ENCODE results near the gene CADM1. TPM values are rescaled to one million over a fixed set of nuclear protein-coding genes. Genes with fewer than 3 reads are reported as not detected.

CADM1 gene
- total RNA-seq, 1 experiment from 2014 or later = not detected

- H3K36me3 Mint-ChIP-seq (ENCODE audit: insufficient read depth, unreplicated experiment) = no peaks in the 10 kb centered on the region
- ChIA-PET CTCF (interaction anchor here (0.6 kb wide), 1 partner anchor 936 kb away, joined by 4 read pairs; no protein-coding TSS in a partner anchor), POLR2A (no interaction called here)
- H3K9me3 Mint-ChIP-seq (ENCODE audit: unreplicated experiment) = no peaks in the 10 kb centered on the region
- BruUV-seq (replicated peaks) = no TSS peak
- intact Hi-C loops (cut with micrococcal nuclease) = no loop called here
- H3K4me1 Mint-ChIP-seq (ENCODE audit: insufficient read depth, unreplicated experiment) = no peaks in the 10 kb centered on the region
- no peak for TF ChIP-seq CTCF (IDR thresholded peaks at IDR 0.05; ENCODE audit: unreplicated experiment)
- DNase-seq (ENCODE audit: unreplicated experiment) = no peak
- H3K27me3 Mint-ChIP-seq (ENCODE audit: insufficient read depth, unreplicated experiment) = peaks cover 4% of the 10 kb centered on the region
- H3K4me3 Mint-ChIP-seq (ENCODE audit: unreplicated experiment) = no peak overlapping the region
- H3K27ac Mint-ChIP-seq (ENCODE audit: low read depth, unreplicated experiment) = no peak overlapping the region
Measured at GRCh38 chr11:115267871-115268270, 236.3 kb downstream of the CADM1 start.

- no peak for DNase-seq (ENCODE audit: unreplicated experiment)
- peaks cover 10% of the 10 kb centered on the region for H3K27me3 Mint-ChIP-seq (ENCODE audit: insufficient read depth, unreplicated experiment)
- H3K9me3 Mint-ChIP-seq (ENCODE audit: unreplicated experiment) = no peaks in the 10 kb centered on the region
- no peaks in the 10 kb centered on the region for H3K36me3 Mint-ChIP-seq (ENCODE audit: insufficient read depth, unreplicated experiment)
- TF ChIP-seq CTCF (IDR thresholded peaks at IDR 0.05; ENCODE audit: unreplicated experiment) = no peak
- intact Hi-C loops (cut with micrococcal nuclease) = no loop called here
- no peaks in the 10 kb centered on the region for H3K4me1 Mint-ChIP-seq (ENCODE audit: insufficient read depth, unreplicated experiment)
- H3K4me3 Mint-ChIP-seq (ENCODE audit: unreplicated experiment) = no peak overlapping the region
- CTCF ChIA-PET = interaction anchor here (0.6 kb wide), 1 partner anchor 932 kb away, joined by 3 read pairs; no protein-coding TSS in a partner anchor
- POLR2A ChIA-PET = no interaction called here
- H3K27ac Mint-ChIP-seq (ENCODE audit: low read depth, unreplicated experiment) = no peak overlapping the region
- no TSS peak for BruUV-seq (replicated peaks)
Measured at GRCh38 chr11:115267238-115267781, 236.9 kb downstream of the CADM1 start.

- no peaks in the 10 kb centered on the region for H3K4me1 Mint-ChIP-seq (ENCODE audit: insufficient read depth, unreplicated experiment)
- no peak overlapping the region for H3K27ac Mint-ChIP-seq (ENCODE audit: low read depth, unreplicated experiment)
- POLR2A ChIA-PET = no interaction called here
- no peak overlapping the region for H3K4me3 Mint-ChIP-seq (ENCODE audit: unreplicated experiment)
- DNase-seq (ENCODE audit: unreplicated experiment) = no peak
- BruUV-seq (replicated peaks) = no TSS peak
- CTCF ChIA-PET = no interaction called here
- intact Hi-C loops (cut with micrococcal nuclease) = no loop called here
- TF ChIP-seq CTCF (IDR thresholded peaks at IDR 0.05; ENCODE audit: unreplicated experiment) = no peak
- H3K9me3 Mint-ChIP-seq (ENCODE audit: unreplicated experiment) = no peaks in the 10 kb centered on the region
- H3K27me3 Mint-ChIP-seq (ENCODE audit: insufficient read depth, unreplicated experiment) = peaks cover 13% of the 10 kb centered on the region
- H3K36me3 Mint-ChIP-seq (ENCODE audit: insufficient read depth, unreplicated experiment) = no peaks in the 10 kb centered on the region
Measured at GRCh38 chr11:115266066-115266639, 238.1 kb downstream of the CADM1 start.

- peaks cover 13% of the 10 kb centered on the region for H3K27me3 Mint-ChIP-seq (ENCODE audit: insufficient read depth, unreplicated experiment)
- DNase-seq (ENCODE audit: unreplicated experiment) = no peak
- intact Hi-C loops (cut with micrococcal nuclease) = no loop called here
- H3K27ac Mint-ChIP-seq (ENCODE audit: low read depth, unreplicated experiment) = no peak overlapping the region
- H3K36me3 Mint-ChIP-seq (ENCODE audit: insufficient read depth, unreplicated experiment) = no peaks in the 10 kb centered on the region
- CTCF ChIA-PET = interaction anchor here (0.6 to 0.7 kb wide), 3 partner anchors 316 to 530 kb away, joined by 3 read pairs; no protein-coding TSS in a partner anchor
- BruUV-seq (replicated peaks) = no TSS peak
- no peaks in the 10 kb centered on the region for H3K4me1 Mint-ChIP-seq (ENCODE audit: insufficient read depth, unreplicated experiment)
- TF ChIP-seq CTCF (IDR thresholded peaks at IDR 0.05; ENCODE audit: unreplicated experiment) = no peak
- POLR2A ChIA-PET = interaction anchor here (0.6 kb wide), 1 partner anchor 34 kb away, joined by 5 read pairs; no protein-coding TSS in a partner anchor
- no peak overlapping the region for H3K4me3 Mint-ChIP-seq (ENCODE audit: unreplicated experiment)
- H3K9me3 Mint-ChIP-seq (ENCODE audit: unreplicated experiment) = no peaks in the 10 kb centered on the region
Measured at GRCh38 chr11:115263799-115264656, 240.2 kb downstream of the CADM1 start.
